Cardiac fibroblast (primary cell): ENCODE data around the gene CTRB2.
"Not testable (repeated sequence)": the region's sequence is repeated elsewhere in the genome, so short reads cannot be mapped to it uniquely, and the experiment has no call there.

Source experiments
- DNase-seq, 2 donors: peaks; one replicate each; pipeline versions ENCODE4 v3.0.0 to v3.0.0-alpha.2; 2010; ENCODE audit warnings: low read depth in 2 of 2
- H3K4me3 ChIP-seq, 2 donors: replicated peaks in 1 of 2; 1 replicate in 1 of 2; 2 replicates in 1 of 2; pipeline ENCODE4 v1.5.1; 2011; ENCODE audit warnings: low read depth in 2 of 2, low read length in 2 of 2, mild to moderate bottlenecking in 2 of 2, moderate library complexity in 1 of 2
- CTCF ChIP-seq: IDR thresholded peaks from one replicate; pipeline ENCODE4 v1.5.1; 2011; ENCODE audit warnings: low read depth, mild to moderate bottlenecking, low read length, inconsistent platforms

Gene CTRB2

GRCh38 chr16:75241955-75242354, 35.0 kb upstream of the CTRB2 start:
- DNase-seq, result no peak
- TF ChIP-seq CTCF, result no peak
- H3K4me3 ChIP-seq, result no peak overlapping the region

- no peak for DNase-seq
- TF ChIP-seq CTCF, result no peak
- no peak overlapping the region for H3K4me3 ChIP-seq
Measured at GRCh38 chr16:75241412-75241811, 34.5 kb upstream of the CTRB2 start.

- not testable (repeated sequence) for H3K4me3 ChIP-seq, DNase-seq
Measured at GRCh38 chr16:75240633-75241032, 33.7 kb upstream of the CTRB2 start.

GRCh38 chr16:75239542-75240122, 32.7 kb upstream of the CTRB2 start:
- no peak for TF ChIP-seq CTCF
- DNase-seq, result no peak
- H3K4me3 ChIP-seq, result no peak overlapping the region

GRCh38 chr16:75238853-75239541, 32.0 kb upstream of the CTRB2 start:
- no peak overlapping the region for H3K4me3 ChIP-seq
- no peak for DNase-seq
- TF ChIP-seq CTCF, result peak; percentile 23

GRCh38 chr16:75238132-75238852, 31.3 kb upstream of the CTRB2 start:
- DNase-seq, result peak; percentile 90 to 94
- peak; percentile 15 for TF ChIP-seq CTCF
- peak overlapping the region in 1 of 2 donors; percentile 21 for H3K4me3 ChIP-seq

GRCh38 chr16:75237398-75238131, 30.6 kb upstream of the CTRB2 start:
- TF ChIP-seq CTCF, result no peak
- H3K4me3 ChIP-seq, result no peak overlapping the region
- DNase-seq, result no peak
